ENCODE measurements around the gene COX20.

COX20 gene

DNA sequence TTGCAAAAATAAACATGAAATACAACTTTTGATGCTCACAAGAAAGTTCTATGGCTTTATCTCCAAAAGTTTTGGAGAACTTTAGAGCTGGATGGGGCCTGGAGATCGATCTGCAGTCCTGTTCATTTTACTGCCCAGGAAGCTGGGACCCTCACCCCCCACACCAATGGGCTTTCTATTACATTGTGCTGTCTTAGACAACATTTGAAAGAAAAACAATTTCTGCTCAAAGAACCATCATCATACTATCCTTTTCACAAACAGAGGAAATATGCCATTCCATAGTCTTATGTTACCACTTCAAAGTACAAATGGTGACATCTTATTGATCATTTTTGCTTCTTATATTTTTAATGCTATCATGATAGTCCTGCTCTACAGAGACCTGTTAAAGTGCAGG, 30.9 kb downstream of the COX20 start:
- Mint-ChIP-seq H3K36me3 (ENCODE audit: low read depth) (peaks cover 24% of the 10 kb centered on the region), H3K4me1 (ENCODE audit: low read depth) (peaks cover 21% of the 10 kb centered on the region), H3K9me3 (no peaks in the 10 kb centered on the region), H3K27ac (peak overlapping the region; percentile 29), H3K4me3 (no peak overlapping the region), H3K27me3 (no peaks in the 10 kb centered on the region)
- no peak for DNase-seq

DNA sequence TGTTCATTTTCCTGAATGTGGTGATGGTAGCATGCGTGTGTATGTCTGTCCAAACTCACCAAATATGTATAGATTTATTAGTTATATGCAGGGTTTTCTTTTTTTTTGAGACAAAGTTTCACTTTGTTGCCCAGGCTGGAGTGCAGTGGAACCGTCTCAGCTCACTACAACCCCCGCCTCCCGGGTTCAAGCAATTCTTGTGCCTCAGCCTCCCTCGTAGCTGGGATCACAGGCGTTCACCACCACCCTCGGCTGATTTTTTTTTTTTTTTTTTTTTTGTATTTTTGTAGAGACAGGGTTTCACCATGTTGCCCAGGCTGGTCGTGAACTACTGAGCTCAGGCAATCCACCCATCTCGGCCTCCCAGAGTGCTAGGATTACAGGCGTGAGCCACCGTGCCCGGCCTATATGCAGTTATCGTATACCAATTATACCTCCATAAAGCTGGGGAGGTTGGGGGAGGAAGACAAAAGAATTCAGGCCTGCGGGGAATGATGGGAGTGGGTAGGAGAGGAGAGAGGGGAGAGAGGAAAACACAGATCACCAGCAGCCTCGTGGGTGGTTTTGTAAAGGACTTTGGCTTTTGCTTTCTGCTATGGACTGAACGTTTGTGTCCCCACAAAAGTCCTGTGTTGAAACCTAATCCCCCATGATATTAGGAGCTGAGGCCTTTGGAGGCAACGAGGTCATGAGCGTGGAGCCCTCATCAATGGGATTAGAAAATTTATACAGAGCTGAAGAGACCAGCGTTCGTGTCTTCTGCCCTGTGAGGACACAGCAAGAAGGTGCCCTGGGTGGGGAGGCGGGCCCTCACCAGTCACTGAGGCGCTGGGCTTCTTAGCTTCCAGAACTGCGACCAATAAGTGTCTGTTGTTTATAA, 33.3 kb downstream of the COX20 start:
- no peaks in the 10 kb centered on the region for H3K27me3 Mint-ChIP-seq
- peaks cover 19% of the 10 kb centered on the region for H3K4me1 Mint-ChIP-seq (ENCODE audit: low read depth)
- DNase-seq, result no peak
- peaks cover 7% of the 10 kb centered on the region for H3K36me3 Mint-ChIP-seq (ENCODE audit: low read depth)
- H3K4me3 Mint-ChIP-seq, result no peak overlapping the region
- no peaks in the 10 kb centered on the region for H3K9me3 Mint-ChIP-seq
- H3K27ac Mint-ChIP-seq, result no peak overlapping the region

DNA sequence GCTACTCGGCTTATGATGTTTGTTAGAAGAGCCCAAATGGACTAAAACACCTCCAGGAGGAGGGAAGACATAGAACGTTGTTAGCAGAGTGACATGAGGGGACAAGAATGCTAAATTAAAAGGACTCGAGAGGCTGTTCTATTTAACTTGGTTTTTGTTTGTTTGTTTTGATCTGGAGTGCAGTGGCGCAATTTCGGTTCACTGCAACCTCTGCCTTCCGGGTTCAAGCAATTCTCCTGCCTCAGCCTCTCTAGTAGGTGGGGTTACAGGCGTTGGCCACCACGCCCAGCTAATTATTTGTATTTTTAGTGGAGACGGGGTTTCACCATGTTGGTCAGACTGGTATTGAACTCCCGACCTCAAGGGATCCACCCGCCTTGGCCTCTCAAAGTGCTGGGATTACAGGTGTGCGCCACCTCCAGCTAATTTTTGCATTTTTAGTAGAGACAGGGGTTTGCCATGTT, 33.9 kb downstream of the COX20 start:
- Mint-ChIP-seq H3K27me3 (no peaks in the 10 kb centered on the region), H3K27ac (no peak overlapping the region), H3K4me1 (ENCODE audit: low read depth) (peaks cover 19% of the 10 kb centered on the region), H3K4me3 (no peak overlapping the region), H3K36me3 (ENCODE audit: low read depth) (no peaks in the 10 kb centered on the region), H3K9me3 (no peaks in the 10 kb centered on the region)
- no peak for DNase-seq

DNA sequence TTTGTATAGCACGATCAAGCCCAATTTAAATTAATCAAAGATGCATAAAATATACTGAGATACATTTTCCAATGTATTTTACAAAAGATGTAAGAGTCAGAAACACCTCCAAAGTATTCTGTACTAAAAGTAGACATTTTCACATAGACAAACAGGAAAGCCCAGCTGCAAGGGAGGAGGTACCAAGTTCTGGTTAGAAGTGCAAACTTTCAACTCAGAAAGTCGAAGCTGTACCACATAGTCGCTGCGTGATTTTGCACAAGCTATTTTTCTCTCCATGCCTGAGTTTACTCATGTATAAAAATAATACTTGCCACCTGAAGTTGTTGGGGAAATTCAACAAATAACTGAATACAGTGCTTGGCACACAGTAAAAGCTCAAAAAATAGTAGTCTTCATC, 34.5 kb downstream of the COX20 start:
- H3K9me3 Mint-ChIP-seq, result no peaks in the 10 kb centered on the region
- H3K27me3 Mint-ChIP-seq, result no peaks in the 10 kb centered on the region
- H3K4me1 Mint-ChIP-seq (ENCODE audit: low read depth), result peaks cover 18% of the 10 kb centered on the region
- H3K4me3 Mint-ChIP-seq, result no peak overlapping the region
- no peak for DNase-seq
- H3K36me3 Mint-ChIP-seq (ENCODE audit: low read depth), result no peaks in the 10 kb centered on the region
- H3K27ac Mint-ChIP-seq, result no peak overlapping the region

DNA sequence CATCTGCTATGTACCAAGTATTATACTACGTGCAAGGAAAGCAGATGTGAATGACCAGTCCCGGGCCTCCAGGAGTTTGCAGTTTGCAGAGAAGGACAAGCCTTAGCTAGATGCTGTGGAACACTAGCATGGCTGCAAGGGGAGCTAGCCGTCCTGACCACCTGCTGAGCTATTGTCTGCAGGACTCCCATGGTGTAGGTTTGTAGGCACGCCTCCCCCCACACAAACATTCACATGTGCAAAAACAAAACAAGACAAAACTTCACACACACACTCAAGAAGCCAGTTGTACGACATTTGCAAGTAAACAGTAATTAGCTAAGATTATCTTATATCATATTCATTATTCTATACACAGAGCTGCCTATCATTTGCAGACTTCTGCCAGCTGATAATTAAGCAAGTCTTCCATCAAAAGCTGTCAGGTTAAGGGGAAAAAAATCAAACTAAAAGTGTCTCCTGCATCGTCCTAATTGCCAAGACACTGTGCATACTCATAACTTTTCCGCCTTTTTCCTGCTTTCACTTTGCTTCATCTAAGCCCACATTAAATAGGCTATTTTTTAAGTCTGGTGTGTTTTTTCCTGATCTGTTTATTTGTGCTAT, 39.6 kb downstream of the COX20 start:
- no peaks in the 10 kb centered on the region for H3K9me3 Mint-ChIP-seq
- no peak overlapping the region for H3K27ac Mint-ChIP-seq
- H3K36me3 Mint-ChIP-seq (ENCODE audit: low read depth), result no peaks in the 10 kb centered on the region
- no peak overlapping the region for H3K4me3 Mint-ChIP-seq
- no peaks in the 10 kb centered on the region for H3K27me3 Mint-ChIP-seq
- DNase-seq, result no peak
- H3K4me1 Mint-ChIP-seq (ENCODE audit: low read depth), result no peaks in the 10 kb centered on the region

DNA sequence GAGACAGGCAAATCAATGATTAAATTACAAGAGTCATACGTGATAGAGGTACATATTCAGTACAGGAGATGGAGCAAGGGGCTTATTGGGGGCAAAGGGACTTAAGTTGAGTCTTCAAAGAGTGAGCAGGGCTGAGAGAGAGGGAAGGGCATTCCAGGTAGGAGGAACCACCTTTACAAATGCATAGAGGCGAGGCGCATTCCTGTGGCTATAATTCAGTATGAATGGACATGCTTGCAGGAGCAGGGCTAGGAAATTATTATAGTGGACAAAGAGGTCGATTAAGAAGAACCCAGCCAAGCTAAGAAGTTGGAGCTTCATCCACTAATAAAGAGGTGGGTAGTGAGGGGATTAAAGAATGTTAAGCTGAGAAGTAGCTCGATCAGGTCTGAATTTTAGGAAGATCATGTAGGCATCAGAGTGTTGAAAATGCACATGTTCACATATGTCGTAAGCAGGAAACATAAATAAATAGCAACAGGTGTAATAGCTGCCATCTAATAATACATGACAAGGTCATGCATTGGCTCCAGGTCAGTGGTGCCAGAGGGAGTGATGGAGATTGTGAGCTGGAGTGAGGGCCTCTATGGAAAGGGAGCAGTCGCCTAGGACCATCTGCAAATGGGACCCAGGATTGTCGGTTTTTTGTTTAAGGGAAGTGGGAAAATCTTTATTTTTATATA, 40.9 kb downstream of the COX20 start:
- DNase-seq, result no peak

DNA sequence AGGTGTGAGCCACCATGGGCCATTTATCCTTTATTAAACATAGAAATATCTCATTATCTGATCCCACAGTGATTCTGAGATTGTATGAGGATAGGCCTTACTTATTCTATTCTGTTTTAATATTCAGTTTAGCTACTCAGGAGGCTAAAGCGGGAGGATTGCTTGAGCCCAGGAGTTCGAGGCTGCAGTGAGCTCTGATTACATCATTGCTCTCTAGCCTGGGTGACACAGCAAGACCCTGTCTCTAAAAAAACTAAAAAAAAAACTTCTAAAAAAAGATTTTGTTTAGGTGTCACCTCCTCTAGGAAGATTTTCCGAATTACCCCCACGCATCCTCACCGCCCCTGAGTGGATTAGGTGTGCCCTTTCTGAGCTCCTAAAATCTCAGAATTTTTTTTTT, 43.2 kb downstream of the COX20 start:
- no peak overlapping the region for H3K27ac Mint-ChIP-seq
- no peaks in the 10 kb centered on the region for H3K27me3 Mint-ChIP-seq
- no peaks in the 10 kb centered on the region for H3K4me1 Mint-ChIP-seq (ENCODE audit: low read depth)
- no peaks in the 10 kb centered on the region for H3K36me3 Mint-ChIP-seq (ENCODE audit: low read depth)
- H3K4me3 Mint-ChIP-seq, result no peak overlapping the region
- no peaks in the 10 kb centered on the region for H3K9me3 Mint-ChIP-seq
- DNase-seq, result no peak

More for the DNA sequence above, 40.9 kb downstream of the COX20 start:
- no peak overlapping the region for H3K4me3 Mint-ChIP-seq
- no peaks in the 10 kb centered on the region for H3K27me3 Mint-ChIP-seq
- H3K4me1 Mint-ChIP-seq (ENCODE audit: low read depth), result no peaks in the 10 kb centered on the region
- H3K27ac Mint-ChIP-seq, result no peak overlapping the region
- H3K36me3 Mint-ChIP-seq (ENCODE audit: low read depth), result no peaks in the 10 kb centered on the region
- H3K9me3 Mint-ChIP-seq, result no peaks in the 10 kb centered on the region

DNA sequence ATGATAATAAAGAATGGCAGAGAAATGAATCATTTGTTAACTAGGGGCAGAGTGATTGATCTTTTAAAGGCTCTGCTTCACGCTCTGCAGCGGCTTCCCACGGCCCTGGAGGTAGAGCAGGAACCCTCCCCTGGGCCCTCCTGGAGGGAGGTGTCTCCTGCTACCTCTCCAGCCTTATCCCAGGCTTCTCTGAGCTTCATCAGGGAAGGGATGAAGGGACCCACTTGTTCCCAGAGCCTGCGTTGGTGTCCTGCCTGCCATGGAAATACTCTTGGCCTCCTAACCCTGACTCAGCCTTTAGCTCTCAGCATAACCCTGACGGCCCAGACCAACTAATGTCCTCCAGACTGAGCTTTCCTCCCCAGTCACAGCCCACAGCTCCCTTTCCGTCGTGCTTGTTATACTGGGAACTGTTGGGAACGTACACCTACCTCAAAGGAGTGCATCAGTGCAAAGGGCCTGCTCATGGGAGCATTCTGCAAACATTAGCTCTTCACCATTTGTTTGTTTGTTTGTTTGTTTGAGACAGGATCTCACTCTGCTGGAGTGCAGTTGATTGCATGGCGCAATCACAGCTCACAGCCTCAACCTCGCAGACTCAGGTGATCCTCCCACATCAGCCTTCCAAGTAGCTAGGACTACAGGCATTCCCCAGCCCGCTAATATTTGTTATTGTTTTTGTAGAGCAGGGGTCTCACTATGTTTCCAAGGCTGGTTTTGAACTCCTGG, 46.3 kb downstream of the COX20 start:
- H3K27ac Mint-ChIP-seq, result no peak overlapping the region
- no peaks in the 10 kb centered on the region for H3K4me1 Mint-ChIP-seq (ENCODE audit: low read depth)
- no peak overlapping the region for H3K4me3 Mint-ChIP-seq
- no peaks in the 10 kb centered on the region for H3K27me3 Mint-ChIP-seq
- no peaks in the 10 kb centered on the region for H3K36me3 Mint-ChIP-seq (ENCODE audit: low read depth)
- H3K9me3 Mint-ChIP-seq, result no peaks in the 10 kb centered on the region
- DNase-seq, result no peak

DNA sequence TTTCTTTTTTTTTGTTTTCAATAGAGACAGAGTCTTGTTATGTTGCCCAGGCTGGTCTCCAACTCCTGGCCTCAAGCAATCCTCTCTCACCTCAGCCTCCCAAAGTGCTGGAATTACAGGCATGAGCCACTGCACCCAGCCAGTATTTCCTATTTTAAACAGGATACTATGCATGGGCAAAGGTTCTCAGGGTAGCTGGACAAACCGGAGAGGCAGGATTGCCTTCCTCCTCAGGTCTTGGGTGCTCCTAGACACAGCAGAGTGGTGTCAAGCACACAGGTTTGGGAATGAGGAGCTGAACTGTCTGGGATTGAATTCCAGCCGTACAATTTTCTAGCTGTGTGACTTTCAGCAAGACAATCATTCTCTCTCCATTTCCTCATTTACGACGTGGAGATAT, 51.8 kb downstream of the COX20 start:
- no peaks in the 10 kb centered on the region for H3K36me3 Mint-ChIP-seq (ENCODE audit: low read depth)
- no peak overlapping the region for H3K27ac Mint-ChIP-seq
- no peaks in the 10 kb centered on the region for H3K4me1 Mint-ChIP-seq (ENCODE audit: low read depth)
- no peaks in the 10 kb centered on the region for H3K27me3 Mint-ChIP-seq
- no peak overlapping the region for H3K4me3 Mint-ChIP-seq
- no peaks in the 10 kb centered on the region for H3K9me3 Mint-ChIP-seq
- no peak for DNase-seq

DNA sequence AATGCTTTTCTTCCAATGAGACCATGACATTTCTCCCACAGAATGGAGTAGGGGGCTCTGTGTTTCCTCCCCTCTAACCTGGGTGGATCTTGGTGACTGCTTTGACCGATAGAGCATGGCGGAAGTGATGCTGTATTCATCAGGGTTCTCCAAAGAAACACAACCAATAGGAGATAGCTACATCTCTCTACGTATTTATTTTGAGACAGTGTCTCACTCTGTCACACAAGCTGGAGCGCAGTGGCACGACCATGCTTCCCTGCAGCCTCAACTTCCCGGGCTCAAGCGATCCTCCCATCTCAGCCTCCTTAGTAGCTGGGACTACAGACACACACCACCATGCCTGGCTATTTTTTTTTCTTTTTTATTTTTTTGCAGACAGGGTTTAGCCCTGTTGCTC, 58.4 kb downstream of the COX20 start:
- DNase-seq, result no peak
- Mint-ChIP-seq H3K9me3 (no peaks in the 10 kb centered on the region), H3K36me3 (ENCODE audit: low read depth) (no peaks in the 10 kb centered on the region), H3K4me1 (ENCODE audit: low read depth) (no peaks in the 10 kb centered on the region), H3K27me3 (no peaks in the 10 kb centered on the region), H3K27ac (no peak overlapping the region), H3K4me3 (no peak overlapping the region)

All from activated T-cell treated with anti-CD3 and anti-CD28 coated beads, Interleukin-2, amount 50 U/mL, for 24 hours (primary cell).